ENCODE results near the gene CRISPLD2.

The CRISPLD2 gene

DNA sequence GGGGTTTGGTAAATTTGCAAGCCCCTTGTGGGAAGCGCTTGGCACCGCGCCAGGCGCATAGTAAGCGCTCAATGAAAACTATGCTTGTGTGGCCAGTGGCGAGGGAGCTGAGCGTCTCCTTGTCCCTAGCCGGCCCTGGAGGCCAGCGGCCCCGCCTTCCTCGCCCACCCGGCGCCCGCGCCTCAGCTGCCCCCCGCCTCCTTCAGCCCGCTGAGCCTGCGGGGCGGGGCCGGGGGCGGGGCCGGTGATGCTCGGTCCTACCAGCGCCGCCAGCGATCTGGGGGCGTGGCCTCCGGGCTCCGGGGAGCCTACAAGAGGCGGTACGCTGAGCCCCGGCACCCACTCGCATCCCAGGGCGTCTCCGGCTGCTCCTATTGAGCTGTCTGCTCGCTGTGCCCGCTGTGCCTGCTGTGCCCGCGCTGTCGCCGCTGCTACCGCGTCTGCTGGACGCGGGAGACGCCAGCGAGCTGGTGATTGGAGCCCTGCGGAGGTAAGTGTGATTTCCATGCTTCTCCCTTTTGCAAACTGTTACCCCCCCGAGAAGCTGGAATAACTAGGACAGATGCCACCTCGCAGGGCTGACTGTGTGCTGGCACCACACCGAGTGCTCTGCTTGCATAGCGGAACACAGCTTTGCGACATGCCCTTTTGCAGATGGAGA, at the start of gene CRISPLD2:
Gene CRISPLD2 (plus strand): TSS at position 342 of the 661 bp plus-strand sequence. CDS start 18,511 bp downstream, outside the sequence.
- H3K9me3 Mint-ChIP-seq, result no peaks in the 10 kb centered on the region
- peak within 1 kb of the TSS; percentile 11 for H3K27ac Mint-ChIP-seq
- peak within 1 kb of the TSS; percentile 70 for H3K4me3 Mint-ChIP-seq
- intact Hi-C loops (cut with micrococcal nuclease), result no loop called here
- H3K4me1 Mint-ChIP-seq (ENCODE audit: low read depth), result peaks cover 65% of the 10 kb centered on the region
- H3K27me3 Mint-ChIP-seq, result peaks cover 22% of the 10 kb centered on the region
- no peaks in the 10 kb centered on the region for H3K36me3 Mint-ChIP-seq (ENCODE audit: low read depth)

- intact Hi-C loops (cut with micrococcal nuclease), result no loop called here
- H3K27me3 Mint-ChIP-seq, result no peaks in the 10 kb centered on the region
- H3K27ac Mint-ChIP-seq, result peak overlapping the region; percentile 31
- peaks cover 99% of the 10 kb centered on the region for H3K36me3 Mint-ChIP-seq (ENCODE audit: low read depth)
- no peaks in the 10 kb centered on the region for H3K9me3 Mint-ChIP-seq
- no peak overlapping the region for H3K4me3 Mint-ChIP-seq
- peaks cover 20% of the 10 kb centered on the region for H3K4me1 Mint-ChIP-seq (ENCODE audit: low read depth)
Observed at GRCh38 chr16:84773312-84773711, 46.5 kb upstream of the CRISPLD2 start.

DNA sequence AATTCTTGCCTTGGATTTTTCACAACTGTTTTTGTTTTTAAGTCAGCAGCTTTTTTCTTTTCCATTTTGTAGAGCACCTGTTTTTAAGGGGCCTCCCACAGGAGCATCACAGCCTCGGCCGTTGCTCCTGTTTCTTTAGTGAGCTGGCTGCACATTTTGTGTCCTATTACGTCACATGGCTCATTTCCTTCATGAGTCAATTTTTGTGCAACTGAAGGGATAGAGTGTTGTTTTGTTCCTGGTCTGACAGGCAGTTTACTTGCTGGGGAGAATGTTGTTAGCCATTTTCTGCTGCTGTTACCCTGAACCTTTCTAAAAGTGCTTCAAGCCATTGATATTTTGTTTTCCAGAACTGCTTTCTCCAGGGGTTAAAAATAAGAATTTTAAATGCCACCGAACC, 45.0 kb upstream of the CRISPLD2 start:
- Mint-ChIP-seq H3K27me3 (no peaks in the 10 kb centered on the region), H3K9me3 (peaks cover 2% of the 10 kb centered on the region), H3K4me1 (ENCODE audit: low read depth) (peaks cover 20% of the 10 kb centered on the region), H3K4me3 (no peak overlapping the region), H3K36me3 (ENCODE audit: low read depth) (peaks cover 99% of the 10 kb centered on the region), H3K27ac (peak overlapping the region; percentile 73)
- intact Hi-C loops (cut with micrococcal nuclease), result no loop called here

GRCh38 chr16:84775262-84775810, 44.4 kb upstream of the CRISPLD2 start:
- peaks cover 99% of the 10 kb centered on the region for H3K36me3 Mint-ChIP-seq (ENCODE audit: low read depth)
- no peak overlapping the region for H3K27ac Mint-ChIP-seq
- H3K9me3 Mint-ChIP-seq, result peaks cover 7% of the 10 kb centered on the region
- no peaks in the 10 kb centered on the region for H3K27me3 Mint-ChIP-seq
- H3K4me1 Mint-ChIP-seq (ENCODE audit: low read depth), result peaks cover 20% of the 10 kb centered on the region
- no peak overlapping the region for H3K4me3 Mint-ChIP-seq
- intact Hi-C loops (cut with micrococcal nuclease), result no loop called here

DNA sequence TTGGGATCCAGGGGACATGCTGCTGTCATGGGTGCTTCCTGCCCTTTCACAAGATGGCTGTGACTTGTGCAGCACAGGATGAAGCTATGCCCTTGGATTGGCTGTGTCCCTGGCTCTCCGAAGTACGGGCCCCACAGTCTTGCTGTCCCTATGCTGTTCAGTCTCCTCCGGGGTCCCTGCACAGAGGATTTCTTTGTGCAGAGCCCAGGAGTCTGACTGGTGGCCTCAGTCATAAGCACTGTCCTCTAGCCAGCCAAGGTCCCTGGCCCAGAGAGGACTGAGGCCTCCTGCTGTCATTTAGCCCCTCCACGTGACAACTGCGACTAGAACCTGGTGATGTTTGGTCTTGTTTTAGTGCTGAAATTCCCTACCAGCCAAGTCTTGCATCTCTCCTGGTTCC, 42.4 kb upstream of the CRISPLD2 start:
- H3K36me3 Mint-ChIP-seq (ENCODE audit: low read depth), result peaks cover 81% of the 10 kb centered on the region
- H3K4me1 Mint-ChIP-seq (ENCODE audit: low read depth), result peaks cover 20% of the 10 kb centered on the region
- no peak overlapping the region for H3K27ac Mint-ChIP-seq
- no peaks in the 10 kb centered on the region for H3K27me3 Mint-ChIP-seq
- no peak overlapping the region for H3K4me3 Mint-ChIP-seq
- intact Hi-C loops (cut with micrococcal nuclease), result no loop called here
- H3K9me3 Mint-ChIP-seq, result peaks cover 10% of the 10 kb centered on the region

DNA sequence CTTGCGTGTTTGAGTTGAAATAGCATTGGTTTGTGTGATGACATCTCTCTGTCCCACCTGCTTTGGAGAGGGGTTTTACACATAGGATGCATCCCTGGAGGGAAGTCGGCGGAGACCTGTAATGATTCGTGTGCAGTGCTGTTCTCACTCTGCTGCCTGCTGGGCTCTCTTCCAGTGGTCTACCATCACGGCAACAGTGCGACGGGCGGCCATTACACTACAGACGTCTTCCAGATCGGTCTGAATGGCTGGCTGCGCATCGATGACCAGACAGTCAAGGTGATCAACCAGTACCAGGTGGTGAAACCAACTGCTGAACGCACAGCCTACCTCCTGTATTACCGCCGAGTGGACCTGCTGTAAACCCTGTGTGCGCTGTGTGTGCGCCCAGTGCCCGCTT, 41.1 kb upstream of the CRISPLD2 start:
- intact Hi-C loops (cut with micrococcal nuclease), result no loop called here
- Mint-ChIP-seq H3K27ac (no peak overlapping the region), H3K27me3 (no peaks in the 10 kb centered on the region), H3K36me3 (ENCODE audit: low read depth) (peaks cover 70% of the 10 kb centered on the region), H3K9me3 (peaks cover 10% of the 10 kb centered on the region), H3K4me1 (ENCODE audit: low read depth) (peaks cover 15% of the 10 kb centered on the region), H3K4me3 (no peak overlapping the region)

DNA sequence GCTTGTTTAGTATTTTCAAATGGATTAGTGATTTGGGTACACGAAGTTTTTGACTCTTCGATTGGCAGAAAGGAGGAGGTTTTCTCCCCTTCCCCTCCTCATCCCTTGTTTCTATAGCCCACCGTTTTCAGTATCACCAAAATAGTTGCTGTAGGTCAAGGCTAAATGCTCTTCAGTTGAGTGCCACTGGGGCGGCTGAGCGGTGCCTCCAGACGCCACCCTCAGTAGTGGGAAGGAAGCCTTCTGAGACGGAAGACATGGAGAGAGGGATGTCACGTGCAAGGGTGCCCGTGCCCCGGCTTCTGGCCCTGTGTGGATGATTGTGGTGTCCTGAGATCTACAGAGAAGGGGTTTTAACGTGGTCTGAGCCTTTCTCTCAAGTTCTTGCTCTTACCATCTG, 39.7 kb upstream of the CRISPLD2 start:
- peaks cover 6% of the 10 kb centered on the region for H3K4me1 Mint-ChIP-seq (ENCODE audit: low read depth)
- intact Hi-C loops (cut with micrococcal nuclease), result no loop called here
- no peaks in the 10 kb centered on the region for H3K27me3 Mint-ChIP-seq
- H3K36me3 Mint-ChIP-seq (ENCODE audit: low read depth), result peaks cover 62% of the 10 kb centered on the region
- H3K9me3 Mint-ChIP-seq, result peaks cover 10% of the 10 kb centered on the region
- no peak overlapping the region for H3K4me3 Mint-ChIP-seq
- H3K27ac Mint-ChIP-seq, result no peak overlapping the region

DNA sequence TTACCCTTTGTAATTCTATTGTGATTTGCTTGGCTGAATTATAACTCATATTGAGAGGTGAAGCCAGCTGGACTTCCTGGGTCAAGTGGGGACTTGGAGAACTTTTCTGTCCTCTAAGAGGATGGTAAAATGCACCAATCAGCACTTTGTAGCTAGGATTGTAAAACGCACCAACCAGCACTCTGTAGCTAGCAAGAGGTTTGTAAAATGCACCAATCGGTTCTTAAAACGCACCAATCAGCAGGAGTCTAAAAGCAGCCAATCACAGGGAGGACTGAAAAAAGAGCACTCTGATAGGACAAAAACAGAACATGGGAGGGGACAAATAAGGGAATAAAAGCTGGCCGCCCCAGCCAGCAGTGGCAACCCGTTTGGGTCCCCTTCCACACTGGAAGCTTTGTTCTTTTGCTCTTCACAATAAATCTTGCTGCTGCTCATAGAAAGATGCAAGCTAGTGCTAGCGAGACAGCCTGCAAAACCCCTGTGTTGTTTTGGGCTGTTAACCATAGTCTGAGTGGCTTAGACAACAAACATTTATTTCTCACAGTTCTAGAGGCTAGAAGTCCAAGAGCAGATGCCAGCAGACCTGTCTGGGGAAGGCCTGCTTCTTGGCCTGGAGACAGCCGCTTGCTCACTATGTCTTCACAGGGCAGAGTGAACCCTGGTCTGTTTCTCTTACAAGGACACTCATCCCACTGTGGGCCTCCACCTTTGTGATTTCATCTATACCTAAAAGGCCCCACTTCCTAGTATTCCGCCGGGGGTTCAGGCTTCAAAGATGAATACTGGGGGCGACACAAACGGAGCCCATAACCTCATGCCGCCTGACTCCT, 39.0 kb upstream of the CRISPLD2 start:
- H3K4me1 Mint-ChIP-seq (ENCODE audit: low read depth), result peaks cover 2% of the 10 kb centered on the region
- H3K27ac Mint-ChIP-seq, result no peak overlapping the region

DNA sequence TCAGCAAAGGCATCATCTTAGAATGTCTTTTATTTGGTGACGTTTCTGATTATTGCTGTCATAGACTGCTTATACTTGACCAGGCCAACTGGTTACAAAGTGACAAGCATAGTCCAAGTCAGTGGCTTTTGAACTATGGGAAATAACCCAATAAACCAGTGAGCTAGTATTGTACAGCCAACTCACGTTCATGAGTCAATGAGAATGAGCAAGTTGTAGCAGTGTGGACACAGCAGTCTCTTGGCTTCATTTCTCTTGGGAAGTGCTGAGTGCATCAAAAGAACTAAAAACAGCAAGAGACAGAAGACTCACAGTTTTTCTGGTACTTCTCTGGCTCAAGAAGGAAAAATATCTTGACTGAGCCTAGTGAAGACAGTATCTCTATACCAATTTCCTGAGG, 36.9 kb upstream of the CRISPLD2 start:
- no peak overlapping the region for H3K4me3 Mint-ChIP-seq
- H3K27ac Mint-ChIP-seq, result no peak overlapping the region
- peaks cover 10% of the 10 kb centered on the region for H3K9me3 Mint-ChIP-seq
- intact Hi-C loops (cut with micrococcal nuclease), result no loop called here
- no peaks in the 10 kb centered on the region for H3K27me3 Mint-ChIP-seq
- no peaks in the 10 kb centered on the region for H3K4me1 Mint-ChIP-seq (ENCODE audit: low read depth)
- peaks cover 44% of the 10 kb centered on the region for H3K36me3 Mint-ChIP-seq (ENCODE audit: low read depth)

More for the DNA sequence above, 39.0 kb upstream of the CRISPLD2 start:
- Mint-ChIP-seq H3K36me3 (ENCODE audit: low read depth) (peaks cover 59% of the 10 kb centered on the region), H3K27me3 (no peaks in the 10 kb centered on the region), H3K9me3 (peaks cover 10% of the 10 kb centered on the region), H3K4me3 (no peak overlapping the region)
- intact Hi-C loops (cut with micrococcal nuclease), result no loop called here

GRCh38 chr16:84785843-84786581, 33.8 kb upstream of the CRISPLD2 start:
- Mint-ChIP-seq H3K4me3 (no peak overlapping the region), H3K4me1 (ENCODE audit: low read depth) (no peaks in the 10 kb centered on the region), H3K27ac (no peak overlapping the region), H3K36me3 (ENCODE audit: low read depth) (peaks cover 15% of the 10 kb centered on the region), H3K9me3 (no peaks in the 10 kb centered on the region), H3K27me3 (no peaks in the 10 kb centered on the region)
- intact Hi-C loops (cut with micrococcal nuclease), result no loop called here

- Mint-ChIP-seq H3K27me3 (no peaks in the 10 kb centered on the region), H3K4me3 (no peak overlapping the region), H3K4me1 (ENCODE audit: low read depth) (no peaks in the 10 kb centered on the region), H3K27ac (peak overlapping the region; percentile 0), H3K36me3 (ENCODE audit: low read depth) (peaks cover 15% of the 10 kb centered on the region), H3K9me3 (no peaks in the 10 kb centered on the region)
- intact Hi-C loops (cut with micrococcal nuclease), result no loop called here
Observed at GRCh38 chr16:84786605-84787262, 33.1 kb upstream of the CRISPLD2 start.

DNA sequence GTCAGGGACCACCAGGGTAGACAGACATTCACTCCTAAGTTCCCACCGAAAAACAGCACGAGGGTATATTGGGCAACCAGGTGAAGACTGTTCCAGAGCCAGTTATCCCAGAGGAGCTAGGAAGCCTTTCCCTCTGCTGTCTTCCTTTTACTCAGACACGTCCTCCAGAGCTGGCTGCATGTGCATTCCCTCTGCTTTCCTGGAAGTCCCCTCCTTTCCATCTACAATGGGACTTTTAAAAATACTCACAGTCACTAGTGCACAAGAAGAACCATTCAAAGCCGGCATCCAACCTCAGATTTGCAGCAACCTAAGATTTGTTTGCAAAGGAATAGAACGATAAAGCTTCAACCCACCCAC, 32.5 kb upstream of the CRISPLD2 start:
- intact Hi-C loops (cut with micrococcal nuclease), result no loop called here
- peak overlapping the region; percentile 0 for H3K27ac Mint-ChIP-seq
- H3K9me3 Mint-ChIP-seq, result no peaks in the 10 kb centered on the region

DNA sequence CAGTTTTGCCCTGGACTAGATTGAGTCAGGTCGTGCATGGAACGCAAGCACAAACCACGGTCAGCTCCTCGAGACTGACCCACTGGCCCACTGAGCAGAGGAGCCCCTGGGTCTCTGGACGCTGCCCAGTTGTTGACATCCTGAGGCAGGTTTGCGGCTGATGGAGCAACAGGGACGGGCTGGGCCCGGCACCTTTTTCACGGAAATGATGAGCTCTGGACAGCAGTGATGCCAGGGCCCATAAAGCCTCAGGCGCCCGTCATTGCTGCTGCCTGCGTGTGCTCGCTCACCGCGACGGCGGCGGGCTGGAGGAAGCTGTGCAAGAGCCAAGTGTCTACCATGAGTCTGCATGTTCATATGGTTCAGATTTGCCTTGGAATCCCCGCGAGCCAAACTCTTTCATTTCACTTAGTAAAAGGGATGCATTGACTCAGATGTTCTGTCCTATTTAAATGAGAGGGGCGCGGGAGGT, 30.8 kb upstream of the CRISPLD2 start:
- Mint-ChIP-seq H3K36me3 (ENCODE audit: low read depth) (peaks cover 15% of the 10 kb centered on the region), H3K4me1 (ENCODE audit: low read depth) (peaks cover 4% of the 10 kb centered on the region), H3K27me3 (no peaks in the 10 kb centered on the region), H3K27ac (no peak overlapping the region), H3K4me3 (no peak overlapping the region), H3K9me3 (no peaks in the 10 kb centered on the region)
- intact Hi-C loops (cut with micrococcal nuclease), result no loop called here

More for the DNA sequence above, 32.5 kb upstream of the CRISPLD2 start:
- no peaks in the 10 kb centered on the region for H3K27me3 Mint-ChIP-seq
- no peak overlapping the region for H3K4me3 Mint-ChIP-seq
- H3K4me1 Mint-ChIP-seq (ENCODE audit: low read depth), result no peaks in the 10 kb centered on the region
- H3K36me3 Mint-ChIP-seq (ENCODE audit: low read depth), result peaks cover 15% of the 10 kb centered on the region

Data from dendritic cell treated with granulocyte-macrophage colony-stimulating factor and Interleukin-4, amounts not matched to agents 40 ng/mL and 50 ng/mL, for 4 days (primary cell).